ENCODE measurements around the gene RAD51AP2.

Gene RAD51AP2

DNA sequence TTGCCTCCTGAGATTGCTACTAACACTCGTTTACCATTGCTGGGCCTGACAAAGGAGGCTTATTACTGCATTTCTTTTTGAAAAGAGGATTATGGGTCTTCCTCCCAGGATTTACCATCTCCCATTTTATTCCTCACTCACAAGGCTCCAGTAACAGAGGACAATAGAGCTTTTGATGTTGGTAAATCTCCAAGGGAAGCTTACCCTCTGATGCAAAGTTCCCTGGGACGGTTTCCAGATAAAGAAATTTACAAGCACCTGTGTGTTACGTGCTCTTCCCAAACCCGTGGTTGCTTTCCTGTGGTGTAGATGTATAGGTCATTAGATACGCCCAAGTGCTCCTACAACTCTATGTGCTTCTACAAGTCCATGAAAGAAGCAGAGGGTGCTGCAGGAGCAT, 39.4 kb upstream of the RAD51AP2 start:
- POLR2A ChIA-PET: interaction anchor here (0.5 kb wide), 1 partner anchor 19 kb away, joined by 3 read pairs; no protein-coding TSS in a partner anchor

DNA sequence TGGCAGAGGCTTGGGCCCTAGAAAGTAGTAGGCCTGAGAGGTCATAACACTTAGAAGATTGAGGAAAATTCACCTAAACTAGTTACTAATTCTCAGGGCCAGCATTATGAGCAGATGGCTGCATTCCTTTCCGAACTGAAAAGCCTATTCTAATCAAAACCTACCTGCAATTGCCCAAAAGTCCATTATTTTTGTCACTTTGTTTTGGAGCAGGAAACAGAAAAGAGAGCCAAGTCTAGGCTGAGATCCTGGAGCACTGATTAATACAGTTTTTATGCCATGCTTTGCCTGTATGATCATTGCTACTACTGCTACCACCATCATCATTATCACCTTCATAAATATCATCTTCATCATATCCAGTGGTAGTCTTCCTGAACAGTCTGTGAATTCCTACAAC, 36.9 kb upstream of the RAD51AP2 start:
- ChIA-PET POLR2A (no interaction called here), CTCF (no interaction called here)
- Histone ChIP-seq H3K27ac (ENCODE audit: extremely low read depth, low read depth, low read length) (no peak overlapping the region), H3K4me1 (ENCODE audit: control insufficient read depth, insufficient read depth, low read length) (no peaks in the 10 kb centered on the region), H3K9me3 (ENCODE audit: control insufficient read depth, insufficient read depth, low read depth, low read length) (no peaks in the 10 kb centered on the region), H3K36me3 (ENCODE audit: control insufficient read depth in 2 of 2, insufficient read depth in 1 of 2, low read length in 2 of 2) (no peaks in the 10 kb centered on the region), H3K4me3 (ENCODE audit: low read depth, low read length) (no peak overlapping the region)
- TF ChIP-seq YY2 (tag by site-specific recombination; IDR thresholded peaks at IDR 0.05): no peak
- TF ChIP-seq ZNF530 (tag by site-specific recombination; IDR thresholded peaks at IDR 0.05; ENCODE audit: low read depth): no peak
- no peak for TF ChIP-seq ZNF664 (tag by site-specific recombination; IDR thresholded peaks at IDR 0.05)
- no peak for TF ChIP-seq ZNF155 (tag by site-specific recombination; IDR thresholded peaks at IDR 0.05)
- TF ChIP-seq ZNF701 (tag by site-specific recombination; IDR thresholded peaks at IDR 0.05): no peak
- no peak for TF ChIP-seq ZNF2 (tag by site-specific recombination; IDR thresholded peaks at IDR 0.05)
- no peak for TF ChIP-seq ZNF19 (tag by site-specific recombination; IDR thresholded peaks at IDR 0.05; ENCODE audit: low read depth)
- no peak for TF ChIP-seq ZNF157 (tag by site-specific recombination; IDR thresholded peaks at IDR 0.05)
- no peak for TF ChIP-seq ZNF626 (tag by site-specific recombination; IDR thresholded peaks at IDR 0.05)
- no peak for TF ChIP-seq ZNF76 (tag by site-specific recombination; IDR thresholded peaks at IDR 0.05; ENCODE audit: borderline replicate concordance, low read depth)
- no peak for TF ChIP-seq ZNF677 (tag by site-specific recombination; IDR thresholded peaks at IDR 0.05)
- no peak for TF ChIP-seq MZF1 (tag by site-specific recombination; IDR thresholded peaks at IDR 0.05; ENCODE audit: borderline replicate concordance)
- no peak for TF ChIP-seq ZSCAN23 (tag by site-specific recombination; IDR thresholded peaks at IDR 0.05)

More for the DNA sequence above, 39.4 kb upstream of the RAD51AP2 start:
- Histone ChIP-seq H3K4me1 (ENCODE audit: control insufficient read depth, insufficient read depth, low read length) (no peaks in the 10 kb centered on the region), H3K27ac (ENCODE audit: extremely low read depth, low read depth, low read length) (no peak overlapping the region), H3K36me3 (ENCODE audit: control insufficient read depth in 2 of 2, insufficient read depth in 1 of 2, low read length in 2 of 2) (no peaks in the 10 kb centered on the region), H3K9me3 (ENCODE audit: control insufficient read depth, insufficient read depth, low read depth, low read length) (no peaks in the 10 kb centered on the region), H3K4me3 (ENCODE audit: low read depth, low read length) (no peak overlapping the region)
- CTCF ChIA-PET: no interaction called here
- no peak for TF ChIP-seq ZFHX2 (tag by site-specific recombination; conservative IDR thresholded peaks at IDR 0.05)
- TF ChIP-seq, protein P1, sequence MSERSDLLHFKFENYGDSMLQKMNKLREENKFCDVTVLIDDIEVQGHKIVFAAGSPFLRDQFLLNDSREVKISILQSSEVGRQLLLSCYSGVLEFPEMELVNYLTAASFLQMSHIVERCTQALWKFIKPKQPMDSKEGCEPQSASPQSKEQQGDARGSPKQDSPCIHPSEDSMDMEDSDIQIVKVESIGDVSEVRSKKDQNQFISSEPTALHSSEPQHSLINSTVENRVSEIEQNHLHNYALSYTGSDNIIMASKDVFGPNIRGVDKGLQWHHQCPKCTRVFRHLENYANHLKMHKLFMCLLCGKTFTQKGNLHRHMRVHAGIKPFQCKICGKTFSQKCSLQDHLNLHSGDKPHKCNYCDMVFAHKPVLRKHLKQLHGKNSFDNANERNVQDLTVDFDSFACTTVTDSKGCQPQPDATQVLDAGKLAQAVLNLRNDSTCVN (tag by site-specific recombination; optimal IDR thresholded peaks at IDR 0.05): no peak
- TF ChIP-seq, protein P2, sequence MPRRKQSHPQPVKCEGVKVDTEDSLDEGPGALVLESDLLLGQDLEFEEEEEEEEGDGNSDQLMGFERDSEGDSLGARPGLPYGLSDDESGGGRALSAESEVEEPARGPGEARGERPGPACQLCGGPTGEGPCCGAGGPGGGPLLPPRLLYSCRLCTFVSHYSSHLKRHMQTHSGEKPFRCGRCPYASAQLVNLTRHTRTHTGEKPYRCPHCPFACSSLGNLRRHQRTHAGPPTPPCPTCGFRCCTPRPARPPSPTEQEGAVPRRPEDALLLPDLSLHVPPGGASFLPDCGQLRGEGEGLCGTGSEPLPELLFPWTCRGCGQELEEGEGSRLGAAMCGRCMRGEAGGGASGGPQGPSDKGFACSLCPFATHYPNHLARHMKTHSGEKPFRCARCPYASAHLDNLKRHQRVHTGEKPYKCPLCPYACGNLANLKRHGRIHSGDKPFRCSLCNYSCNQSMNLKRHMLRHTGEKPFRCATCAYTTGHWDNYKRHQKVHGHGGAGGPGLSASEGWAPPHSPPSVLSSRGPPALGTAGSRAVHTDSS (tag by site-specific recombination; IDR thresholded peaks at IDR 0.05): no peak
- no peak for TF ChIP-seq ZBTB48 (tag by site-specific recombination; IDR thresholded peaks at IDR 0.05)
- no peak for TF ChIP-seq ZNF202 (tag by site-specific recombination; IDR thresholded peaks at IDR 0.05; ENCODE audit: borderline replicate concordance)
- no peak for TF ChIP-seq ZNF747 (tag by site-specific recombination; IDR thresholded peaks at IDR 0.05)
- no peak for TF ChIP-seq ZNF623 (tag by site-specific recombination; IDR thresholded peaks at IDR 0.05)
- TF ChIP-seq ZNF169 (tag by site-specific recombination; IDR thresholded peaks at IDR 0.05): no peak
- TF ChIP-seq ZSCAN16 (tag by site-specific recombination; IDR thresholded peaks at IDR 0.05): no peak
- no peak for TF ChIP-seq ZXDB (tag by site-specific recombination; IDR thresholded peaks at IDR 0.05)
- no peak for TF ChIP-seq ZNF16 (tag by site-specific recombination; IDR thresholded peaks at IDR 0.05; ENCODE audit: low read depth)

Data from HEK293 (cell line).